DND-41 (cell line): ENCODE measurements around the gene PCDH8.

ENCODE experiments used
- EZH2 ChIP-seq: IDR thresholded peaks from 3 replicates; pipeline ENCODE4 v1.6.1; 2012; ENCODE audit warnings: borderline replicate concordance, low read depth, mild to moderate bottlenecking, moderate library complexity, low read length, inconsistent platforms; ENCODE audit not compliant: severe bottlenecking
- TF ChIP-seq, protein P1 (sequence below): IDR thresholded peaks from 2 replicates; pipeline ENCODE4 v1.5.1; 2012; ENCODE audit warnings: borderline replicate concordance, low read length, moderate library complexity, mild to moderate bottlenecking; ENCODE audit not compliant: poor library complexity, severe bottlenecking; ENCODE audit errors: extremely low read depth

DNA sequence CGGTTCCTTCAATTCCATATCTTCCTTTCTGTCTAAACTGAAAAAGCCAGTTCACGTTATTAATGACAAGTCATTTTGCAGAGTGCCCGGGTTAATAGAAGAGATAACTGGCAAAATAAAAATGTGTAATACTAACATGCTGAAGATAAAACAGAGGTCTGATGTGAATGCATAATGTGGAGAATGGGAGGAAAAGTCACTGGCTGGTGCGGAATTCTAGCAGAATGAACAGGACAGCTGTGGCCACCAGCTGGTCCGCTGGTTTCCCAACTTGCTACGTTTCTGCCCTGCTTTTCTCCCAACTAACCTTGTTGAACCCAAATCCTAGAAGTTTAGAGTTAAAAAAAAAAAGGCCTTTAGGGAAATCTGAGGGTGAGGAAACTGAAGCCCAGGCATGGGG, 42.4 kb downstream of the PCDH8 start:
- TF ChIP-seq, protein P1, sequence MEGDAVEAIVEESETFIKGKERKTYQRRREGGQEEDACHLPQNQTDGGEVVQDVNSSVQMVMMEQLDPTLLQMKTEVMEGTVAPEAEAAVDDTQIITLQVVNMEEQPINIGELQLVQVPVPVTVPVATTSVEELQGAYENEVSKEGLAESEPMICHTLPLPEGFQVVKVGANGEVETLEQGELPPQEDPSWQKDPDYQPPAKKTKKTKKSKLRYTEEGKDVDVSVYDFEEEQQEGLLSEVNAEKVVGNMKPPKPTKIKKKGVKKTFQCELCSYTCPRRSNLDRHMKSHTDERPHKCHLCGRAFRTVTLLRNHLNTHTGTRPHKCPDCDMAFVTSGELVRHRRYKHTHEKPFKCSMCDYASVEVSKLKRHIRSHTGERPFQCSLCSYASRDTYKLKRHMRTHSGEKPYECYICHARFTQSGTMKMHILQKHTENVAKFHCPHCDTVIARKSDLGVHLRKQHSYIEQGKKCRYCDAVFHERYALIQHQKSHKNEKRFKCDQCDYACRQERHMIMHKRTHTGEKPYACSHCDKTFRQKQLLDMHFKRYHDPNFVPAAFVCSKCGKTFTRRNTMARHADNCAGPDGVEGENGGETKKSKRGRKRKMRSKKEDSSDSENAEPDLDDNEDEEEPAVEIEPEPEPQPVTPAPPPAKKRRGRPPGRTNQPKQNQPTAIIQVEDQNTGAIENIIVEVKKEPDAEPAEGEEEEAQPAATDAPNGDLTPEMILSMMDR, result no peak
- TF ChIP-seq EZH2, result no peak
